ENCODE measurements around the gene WNT9A.

DNA sequence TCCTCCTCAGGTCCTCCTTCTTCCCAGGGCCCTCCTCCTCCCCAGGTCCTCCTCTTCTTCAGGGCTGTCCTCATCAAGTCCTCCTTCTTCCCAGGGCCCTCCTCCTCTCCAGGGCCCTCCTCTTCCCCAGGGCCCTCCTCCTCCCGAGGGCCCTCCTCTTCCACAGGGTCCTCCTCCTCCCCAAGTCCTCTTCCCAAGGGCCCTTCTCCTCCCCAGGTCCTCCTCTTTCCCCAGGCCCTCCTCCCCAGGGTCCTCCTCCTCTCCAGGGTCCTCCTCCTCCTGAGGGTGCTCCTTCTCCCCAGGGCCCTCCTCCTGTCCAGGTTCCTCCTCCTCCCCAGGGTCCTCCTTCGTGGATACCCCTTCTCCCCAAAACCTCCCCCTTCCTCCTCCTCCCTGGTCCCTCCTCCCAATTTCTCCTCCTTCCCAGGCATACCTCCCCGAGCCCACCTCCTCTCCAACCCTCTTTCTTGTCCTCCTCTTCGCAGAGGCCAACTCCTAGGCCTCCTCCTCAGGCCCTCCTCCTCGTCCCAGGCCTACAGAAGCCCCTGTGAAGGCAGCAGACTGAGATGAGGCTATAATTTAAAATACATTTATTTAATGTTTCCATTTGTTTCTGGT, 29.5 kb downstream of the WNT9A start:
- TF ChIP-seq, protein P1, sequence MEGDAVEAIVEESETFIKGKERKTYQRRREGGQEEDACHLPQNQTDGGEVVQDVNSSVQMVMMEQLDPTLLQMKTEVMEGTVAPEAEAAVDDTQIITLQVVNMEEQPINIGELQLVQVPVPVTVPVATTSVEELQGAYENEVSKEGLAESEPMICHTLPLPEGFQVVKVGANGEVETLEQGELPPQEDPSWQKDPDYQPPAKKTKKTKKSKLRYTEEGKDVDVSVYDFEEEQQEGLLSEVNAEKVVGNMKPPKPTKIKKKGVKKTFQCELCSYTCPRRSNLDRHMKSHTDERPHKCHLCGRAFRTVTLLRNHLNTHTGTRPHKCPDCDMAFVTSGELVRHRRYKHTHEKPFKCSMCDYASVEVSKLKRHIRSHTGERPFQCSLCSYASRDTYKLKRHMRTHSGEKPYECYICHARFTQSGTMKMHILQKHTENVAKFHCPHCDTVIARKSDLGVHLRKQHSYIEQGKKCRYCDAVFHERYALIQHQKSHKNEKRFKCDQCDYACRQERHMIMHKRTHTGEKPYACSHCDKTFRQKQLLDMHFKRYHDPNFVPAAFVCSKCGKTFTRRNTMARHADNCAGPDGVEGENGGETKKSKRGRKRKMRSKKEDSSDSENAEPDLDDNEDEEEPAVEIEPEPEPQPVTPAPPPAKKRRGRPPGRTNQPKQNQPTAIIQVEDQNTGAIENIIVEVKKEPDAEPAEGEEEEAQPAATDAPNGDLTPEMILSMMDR (conservative IDR thresholded peaks at IDR 0.05; ENCODE audit: low read length) = no peak
- TF ChIP-seq EZH2phosphoT487 (IDR thresholded peaks at IDR 0.05; ENCODE audit: borderline replicate concordance, low read depth, low read length) = no peak
